ENCODE measurements around the gene MCTP1. TPM values are rescaled to one million over a fixed set of nuclear protein-coding genes. Genes with fewer than 3 reads are reported as not detected.

MCTP1 gene
- total and polyA plus RNA-seq, 8 donors, result 4.4 to 55.1 (median 5.9) TPM

GRCh38 chr5:94901191-94901979 is 383.5 kb downstream of the MCTP1 start:
- intact Hi-C loops (cut with DNase I), result loop anchor here in 1 of 2 donors (10.0 kb wide), 1 partner anchor 787 kb away; a partner anchor contains a TSS
- TF ChIP-seq CTCF (IDR thresholded peaks at IDR 0.05), result no peak

GRCh38 chr5:94900006-94900505 is 384.8 kb downstream of the MCTP1 start:
- DNase-seq (no peak), ATAC-seq (no peak)
- H3K9me3 ChIP-seq, result no peaks in the 10 kb centered on the region
- intact Hi-C loops (cut with DNase I), result loop anchor here in 1 of 2 donors (10.0 kb wide), 1 partner anchor 785 kb away; a partner anchor contains a TSS
- H3K36me3 ChIP-seq, result peaks cover 0 to 33% of the 10 kb centered on the region in 2 donors
- no peak overlapping the region for H3K27ac ChIP-seq
- TF ChIP-seq CTCF (IDR thresholded peaks at IDR 0.05), result no peak
- no peak overlapping the region for H3K4me3 ChIP-seq
- H3K4me1 ChIP-seq, result no peaks in the 10 kb centered on the region
- no peaks in the 10 kb centered on the region for H3K27me3 ChIP-seq

More at GRCh38 chr5:94901191-94901979, 383.5 kb downstream of the MCTP1 start:
- ATAC-seq (no peak), DNase-seq (no peak)
- Histone ChIP-seq H3K9me3 (no peaks in the 10 kb centered on the region), H3K4me1 (no peaks in the 10 kb centered on the region), H3K27me3 (no peaks in the 10 kb centered on the region), H3K4me3 (no peak overlapping the region), H3K36me3 (peaks cover 0 to 46% of the 10 kb centered on the region in 2 donors), H3K27ac (no peak overlapping the region)

GRCh38 chr5:94893412-94894135 is 391.3 kb downstream of the MCTP1 start:
- H3K4me3 ChIP-seq, result no peak overlapping the region
- H3K27me3 ChIP-seq, result no peaks in the 10 kb centered on the region
- no peak overlapping the region for H3K27ac ChIP-seq
- DNase-seq (no peak), ATAC-seq (no peak)
- H3K9me3 ChIP-seq, result no peaks in the 10 kb centered on the region
- H3K4me1 ChIP-seq, result no peaks in the 10 kb centered on the region
- intact Hi-C loops (cut with DNase I), result no loop called here
- H3K36me3 ChIP-seq, result peaks cover 0 to 18% of the 10 kb centered on the region in 2 donors
- no peak for TF ChIP-seq CTCF (IDR thresholded peaks at IDR 0.05)

DNA sequence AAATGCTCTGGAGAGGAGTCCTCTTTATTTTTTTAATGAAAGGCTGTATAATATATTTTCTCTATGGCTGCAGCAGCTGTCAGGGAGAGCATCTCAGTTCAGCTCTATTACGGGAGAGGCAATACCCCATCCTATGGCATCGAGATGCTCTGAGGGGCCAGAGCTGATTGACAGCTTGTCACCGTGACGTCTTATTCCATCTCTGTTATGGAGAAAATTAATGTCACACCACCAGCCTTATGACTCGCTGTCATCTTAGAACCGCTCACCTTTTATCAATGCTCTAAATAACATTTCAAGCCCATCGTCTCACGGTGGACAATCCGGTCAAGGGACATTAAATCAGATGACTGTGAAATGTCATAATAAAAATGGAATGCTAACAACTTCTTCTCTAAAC is 392.9 kb downstream of the MCTP1 start:
- peaks cover 0 to 30% of the 10 kb centered on the region in 2 donors for H3K36me3 ChIP-seq
- intact Hi-C loops (cut with DNase I), result no loop called here
- ATAC-seq, result no peak

More for the DNA sequence above, 392.9 kb downstream of the MCTP1 start:
- TF ChIP-seq CTCF (IDR thresholded peaks at IDR 0.05), result no peak
- Histone ChIP-seq H3K4me1 (no peaks in the 10 kb centered on the region), H3K27me3 (no peaks in the 10 kb centered on the region), H3K27ac (no peak overlapping the region), H3K4me3 (no peak overlapping the region), H3K9me3 (no peaks in the 10 kb centered on the region)
- no peak for DNase-seq
